Heart left ventricle (tissue), 16 donors: ENCODE data around the gene AK1. TPM values are rescaled to one million over a fixed set of nuclear protein-coding genes. Genes with fewer than 3 reads are reported as not detected.
A peak's percentile ranks its signal among the peaks of the same experiment; 100 is the strongest.

Experiments
- ATAC-seq, 4 donors: fragments of 200-7000 bp; cut with Tn5 transposase; one replicate each; pipeline ENCODE4 v1.9.1; 2020 to 2022; ENCODE audit warnings: moderate library complexity in 4 of 4, mild to moderate bottlenecking in 3 of 4, moderate number of reproducible peaks in 1 of 4
- DNase-seq, 5 donors: peaks; one replicate each; pipeline ENCODE4 v3.0.0-alpha.2; 2020
- H3K27ac ChIP-seq, 12 donors: fragments of 200-600 bp; sonication (generic) in 4 of 12; one replicate each; pipeline versions ENCODE4 v1.5.0 to v1.8.0; 2016 to 2022; ENCODE audit warnings: mild to moderate bottlenecking in 2 of 12
- H3K27me3 ChIP-seq, 9 donors: fragments of 200-600 bp; sonication (generic) in 2 of 9; one replicate each; pipeline versions ENCODE4 v1.5.1 to v1.8.0; 2016 to 2022; ENCODE audit warnings: mild to moderate bottlenecking in 3 of 9
- H3K36me3 ChIP-seq, 9 donors: fragments of 200-600 bp; sonication (generic) in 2 of 9; one replicate each; pipeline versions ENCODE4 v1.5.0 to v1.8.0; 2018 to 2022; ENCODE audit warnings: mild to moderate bottlenecking in 2 of 9
- H3K4me1 ChIP-seq, 12 donors: fragments of 200-600 bp; sonication (generic) in 4 of 12; one replicate each; pipeline versions ENCODE4 v1.5.0 to v1.8.0; 2016 to 2022; ENCODE audit warnings: mild to moderate bottlenecking in 3 of 12
- H3K4me3 ChIP-seq, 12 donors: fragments of 200-600 bp; sonication (generic) in 4 of 12; one replicate each; pipeline versions ENCODE4 v1.5.0 to v1.8.0; 2017 to 2022; ENCODE audit warnings: mild to moderate bottlenecking in 9 of 12, moderate library complexity in 4 of 12
- H3K9me3 ChIP-seq, 12 donors: fragments of 200-600 bp; sonication (generic) in 4 of 12; one replicate each; pipeline versions ENCODE4 v1.5.0 to v1.8.0; 2016 to 2022; ENCODE audit warnings: mild to moderate bottlenecking in 1 of 12
- POLR2A ChIP-seq, 2 donors: fragments of 450-650 bp; IDR thresholded peaks; one replicate each; pipeline ENCODE4 v1.6.1; 2017; ENCODE audit warnings: antibody characterized with exemption in 2 of 2, mild to moderate bottlenecking in 2 of 2, moderate library complexity in 2 of 2
- WGBS, 4 donors: extraction: QIAGEN DNeasy Blood & Tissue Kit in 2 of 4; methylation state at CpG; one replicate each; pipeline versions ENCODE4 v1.1.5 to v1.1.7; 2013 to 2018; 5-methylcytosine and 5-hydroxymethylcytosine counted together
- intact Hi-C, 10 donors: fragments of 100-400 bp; cut with DNase I; formaldehyde crosslinking; loops; one replicate each; pipeline versions ENCODE4 v1.11.1 to v1.14.2; 2022
- polyA plus RNA-seq, 2 donors: library from polyadenylated mRNA; stranded (reverse); fragments of 200-250 nt; gene quantifications; one replicate each; pipeline ENCODE4 v1.2.3, GENCODE V29; 2013
- total RNA-seq, 9 donors: library from RNA; depleted of rRNA in 2 of 9; stranded (reverse); fragments of >200 nt in 2 of 9; fragmentation: NEBNext Ultra II Directional in 3 of 9; extraction: Animal tissue kit (Norgen Biotek cat#: 25700) in 3 of 9; gene quantifications; one replicate each; pipeline versions ENCODE4 v1.1.0 to v1.2.4, GENCODE V29; 2016 to 2023
- TF ChIP-seq, protein P1 (sequence below), 12 donors: fragments of 200-600 bp; sonication (generic) in 4 of 12; IDR thresholded peaks; one replicate each; pipeline versions ENCODE4 v1.5.0 to v1.8.0; 2018 to 2022; ENCODE audit warnings: antibody characterized with exemption in 12 of 12, mild to moderate bottlenecking in 5 of 12
- donor health status: ischemic (EF 13 %, LVEDD 7.1; RV severe dilation, severe dysfunction).
- donor health status: healthy with polysubstance abuse.
- donor health status: DM: no; HTN: yes; CAD: no.
- donor health status: DM: no; HTN: no; CAD: no.
- donor health status: ischemic (EF 25% LVEDD 6.9; RV normal size, moderate dysfunction).
- donor health status: ischemic (EF 25% LVEDD 5.7; RV mildly dilated, moderate dysfunction).
- donor health status: healthy.
- donor health status: DM: yes; HTN: yes; CAD: no.
- donor health status: ischemic (EF 35%, LVEDD 5.7; RV mildly dilated, moderate dysfunction).
- donor health status: nonischemic (EF 11% LVEDD 7.7; RV severe dilation, severe dysfunction).
- donor health status: DM: yes; HTN: yes; CAD: no.
- donor health status: PGD.
- donor health status: ischemic (EF 29% LVEDD 5.4; RV normal size, mild dysfunction).
- donor health status: nonischemic (EF 23%, LVEDD 6.1; RV moderate dilation, normal function).

AK1 gene
- total and polyA plus RNA-seq, 11 donors: 312 to 1,060 (median 586) TPM

- Histone ChIP-seq H3K27me3 (no peaks in the 10 kb centered on the region), H3K4me3 (peak overlapping the region in 2 of 12 donors; percentile 28 to 51), H3K4me1 (peaks cover 9 to 56% (median 36%) of the 10 kb centered on the region in 12 donors), H3K27ac (peak overlapping the region in 10 of 12 donors; percentile 32 to 93 (median 82)), H3K9me3 (no peaks in the 10 kb centered on the region), H3K36me3 (peaks cover 0 to 28% (median 26%) of the 10 kb centered on the region in 9 donors)
- 89 to 93% (median 92%) methylated on average over 12 of the region's 12 CpGs for WGBS, 4 donors
- intact Hi-C loops: no loop called here
- peak in 1 of 5 donors; percentile 26 for DNase-seq
- ATAC-seq: no peak
- TF ChIP-seq, protein P1, sequence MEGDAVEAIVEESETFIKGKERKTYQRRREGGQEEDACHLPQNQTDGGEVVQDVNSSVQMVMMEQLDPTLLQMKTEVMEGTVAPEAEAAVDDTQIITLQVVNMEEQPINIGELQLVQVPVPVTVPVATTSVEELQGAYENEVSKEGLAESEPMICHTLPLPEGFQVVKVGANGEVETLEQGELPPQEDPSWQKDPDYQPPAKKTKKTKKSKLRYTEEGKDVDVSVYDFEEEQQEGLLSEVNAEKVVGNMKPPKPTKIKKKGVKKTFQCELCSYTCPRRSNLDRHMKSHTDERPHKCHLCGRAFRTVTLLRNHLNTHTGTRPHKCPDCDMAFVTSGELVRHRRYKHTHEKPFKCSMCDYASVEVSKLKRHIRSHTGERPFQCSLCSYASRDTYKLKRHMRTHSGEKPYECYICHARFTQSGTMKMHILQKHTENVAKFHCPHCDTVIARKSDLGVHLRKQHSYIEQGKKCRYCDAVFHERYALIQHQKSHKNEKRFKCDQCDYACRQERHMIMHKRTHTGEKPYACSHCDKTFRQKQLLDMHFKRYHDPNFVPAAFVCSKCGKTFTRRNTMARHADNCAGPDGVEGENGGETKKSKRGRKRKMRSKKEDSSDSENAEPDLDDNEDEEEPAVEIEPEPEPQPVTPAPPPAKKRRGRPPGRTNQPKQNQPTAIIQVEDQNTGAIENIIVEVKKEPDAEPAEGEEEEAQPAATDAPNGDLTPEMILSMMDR (IDR thresholded peaks at IDR 0.05): no peak
- TF ChIP-seq POLR2A (IDR thresholded peaks at IDR 0.05): no peak
Observed at GRCh38 chr9:127905788-127906191, 28.3 kb upstream of the AK1 start.

DNA sequence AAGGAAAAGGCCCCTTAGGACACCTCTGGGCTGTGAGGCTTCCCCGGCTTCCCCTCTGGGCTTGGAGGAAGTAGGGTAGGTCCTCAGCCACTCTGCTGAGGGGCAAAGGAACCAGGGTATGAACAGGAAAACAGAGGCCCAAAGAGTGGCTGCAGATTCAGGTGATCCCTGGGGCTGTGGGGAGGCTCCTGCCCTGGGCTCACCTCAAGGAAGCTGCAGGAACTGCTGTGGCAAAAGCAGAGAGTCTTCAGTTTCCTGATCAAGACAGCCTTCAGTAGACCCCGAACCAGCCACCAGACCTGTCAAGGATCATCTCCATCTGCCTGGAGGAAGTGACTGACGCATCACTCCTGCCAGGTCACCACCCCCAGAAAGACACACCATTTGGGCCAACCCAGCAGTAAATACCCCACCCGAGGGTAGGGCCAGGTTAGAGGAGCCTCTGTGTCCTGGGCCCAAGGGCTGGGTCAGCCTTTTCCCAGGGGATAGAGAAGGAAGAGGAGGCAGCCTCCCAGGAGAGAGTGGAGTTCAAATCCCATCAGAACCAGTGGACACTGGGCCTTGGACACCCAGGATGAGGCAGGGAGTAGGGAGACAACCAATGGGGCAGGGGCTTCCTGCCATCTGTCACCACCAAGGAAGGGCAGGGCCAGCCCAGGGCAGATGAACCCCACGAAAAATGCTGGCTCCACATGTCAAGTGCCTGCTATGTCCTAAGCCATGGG lies 27.7 kb upstream of the AK1 start:
- Histone ChIP-seq H3K4me1 (peaks cover 9 to 56% (median 36%) of the 10 kb centered on the region in 12 donors), H3K36me3 (peaks cover 0 to 24% (median 19%) of the 10 kb centered on the region in 9 donors), H3K9me3 (no peaks in the 10 kb centered on the region), H3K27ac (peak overlapping the region; percentile 67 to 93 (median 81)), H3K4me3 (peak overlapping the region in 3 of 12 donors; percentile 16 to 51 (median 28)), H3K27me3 (no peaks in the 10 kb centered on the region)
- DNase-seq: peak in 1 of 5 donors; percentile 29
- 63 to 88% (median 70%) methylated on average over 3 to 5 of the region's 5 CpGs for WGBS, 4 donors
- TF ChIP-seq, protein P1 (IDR thresholded peaks at IDR 0.05): no peak
- TF ChIP-seq POLR2A (IDR thresholded peaks at IDR 0.05): no peak
- peak in 3 of 4 donors; percentile 2 to 4 (median 2) for ATAC-seq
- intact Hi-C loops: no loop called here

- TF ChIP-seq POLR2A (IDR thresholded peaks at IDR 0.05): no peak
- TF ChIP-seq, protein P1 (IDR thresholded peaks at IDR 0.05): no peak
- Histone ChIP-seq H3K4me1 (peaks cover 9 to 62% (median 42%) of the 10 kb centered on the region in 12 donors), H3K4me3 (peak overlapping the region in 3 of 12 donors; percentile 16 to 51 (median 28)), H3K27me3 (no peaks in the 10 kb centered on the region), H3K9me3 (no peaks in the 10 kb centered on the region), H3K27ac (peak overlapping the region; percentile 67 to 93 (median 81)), H3K36me3 (peaks cover 0 to 18% (median 13%) of the 10 kb centered on the region in 9 donors)
- WGBS, 4 donors: 36 to 51% (median 43%) methylated on average over 10 to 12 of the region's 12 CpGs
- ATAC-seq: peak in 3 of 4 donors; percentile 5 to 34 (median 18)
- DNase-seq: peak in 1 of 5 donors; percentile 66
- intact Hi-C loops: no loop called here
Observed at GRCh38 chr9:127904561-127905003, 27.1 kb upstream of the AK1 start.
